GM21717 (cell line): Measurements from ENCODE around the gene FBXO3.
"Not testable (repeated sequence)": the region's sequence is repeated elsewhere in the genome, so short reads cannot be mapped to it uniquely, and the experiment has no call there.

Source experiments
- ATAC-seq: cut with Tn5 transposase; IDR thresholded peaks from one replicate; pipeline ENCODE4 v1.9.1; 2021; ENCODE audit warnings: mild to moderate bottlenecking, moderate library complexity; ENCODE audit not compliant: unreplicated experiment

The FBXO3 gene

GRCh38 chr11:33773987-33774735 lies at the start of gene FBXO3:
TSS of gene FBXO3 (minus strand) at chr11:33774520. CDS start at chr11:33774497, 23 bp downstream.
- peak; percentile 83 for ATAC-seq

GRCh38 chr11:33822981-33823380 lies 48.7 kb upstream of the FBXO3 start:
- ATAC-seq = not testable (repeated sequence)

GRCh38 chr11:33819278-33820035 lies 45.1 kb upstream of the FBXO3 start:
- no peak for ATAC-seq

- ATAC-seq = no peak
Observed at GRCh38 chr11:33808228-33808828, 34.0 kb upstream of the FBXO3 start.

- ATAC-seq = no peak
Observed at GRCh38 chr11:33804471-33804870, 30.2 kb upstream of the FBXO3 start.

- no peak for ATAC-seq
Observed at GRCh38 chr11:33802194-33802950, 28.1 kb upstream of the FBXO3 start.

GRCh38 chr11:33801821-33802193 lies 27.5 kb upstream of the FBXO3 start:
- ATAC-seq = no peak

GRCh38 chr11:33797879-33798278 lies 23.6 kb upstream of the FBXO3 start:
- ATAC-seq = no peak

- ATAC-seq = no peak
Observed at GRCh38 chr11:33790040-33790439, 15.7 kb upstream of the FBXO3 start.

- not testable (repeated sequence) for ATAC-seq
Observed at GRCh38 chr11:33788095-33788494, 13.8 kb upstream of the FBXO3 start.

GRCh38 chr11:33787076-33787475 lies 12.8 kb upstream of the FBXO3 start:
- ATAC-seq = no peak

GRCh38 chr11:33785609-33786008 lies 11.3 kb upstream of the FBXO3 start:
- no peak for ATAC-seq

GRCh38 chr11:33779849-33780528 lies 5.7 kb upstream of the FBXO3 start:
- ATAC-seq = no peak

- ATAC-seq = no peak
Observed at GRCh38 chr11:33778675-33779074, 4.4 kb upstream of the FBXO3 start.

GRCh38 chr11:33777906-33778305 lies 3.6 kb upstream of the FBXO3 start:
- no peak for ATAC-seq

- ATAC-seq = no peak
Observed at GRCh38 chr11:33775832-33776470, 1.6 kb upstream of the FBXO3 start.

GRCh38 chr11:33775467-33775807 lies 1.1 kb upstream of the FBXO3 start:
- ATAC-seq = no peak

- no peak for ATAC-seq
Observed at GRCh38 chr11:33774736-33775466, 581 bp upstream of the FBXO3 start.

- ATAC-seq = peak; percentile 23
Observed at GRCh38 chr11:33773404-33773986, 825 bp downstream of the FBXO3 start.
